ENCODE measurements around the gene CNTN3. TPM values are rescaled to one million over a fixed set of nuclear protein-coding genes. Genes with fewer than 3 reads are reported as not detected.

CNTN3 gene
- not detected for total RNA-seq

GRCh38 chr3:74614107-74614967 is at the start of gene CNTN3:
Gene CNTN3 (minus strand): TSS chr3:74614659. CDS start chr3:74521112, 93,547 bp downstream.
- Mint-ChIP-seq H3K4me1 (no peaks in the 10 kb centered on the region), H3K4me3 (no peak within 1 kb of the TSS), H3K27me3 (peaks cover 10% of the 10 kb centered on the region), H3K27ac (no peak within 1 kb of the TSS), H3K9me3 (no peaks in the 10 kb centered on the region), H3K36me3 (ENCODE audit: low read depth) (no peaks in the 10 kb centered on the region)
- DNase-seq, result no peak
- ChIA-PET POLR2A (no interaction called here), CTCF (no interaction called here)

- no peaks in the 10 kb centered on the region for H3K4me1 Mint-ChIP-seq
- ChIA-PET POLR2A (no interaction called here), CTCF (no interaction called here)
- no peaks in the 10 kb centered on the region for H3K27me3 Mint-ChIP-seq
- no peaks in the 10 kb centered on the region for H3K36me3 Mint-ChIP-seq (ENCODE audit: low read depth)
- peaks cover 8% of the 10 kb centered on the region for H3K9me3 Mint-ChIP-seq
- no peak for DNase-seq
- H3K4me3 Mint-ChIP-seq, result no peak overlapping the region
- H3K27ac Mint-ChIP-seq, result no peak overlapping the region
Measured at GRCh38 chr3:74663178-74663577, 48.7 kb upstream of the CNTN3 start.

GRCh38 chr3:74661672-74662071 is 47.2 kb upstream of the CNTN3 start:
- CTCF ChIA-PET, result no interaction called here
- Mint-ChIP-seq H3K36me3 (ENCODE audit: low read depth) (no peaks in the 10 kb centered on the region), H3K9me3 (peaks cover 6% of the 10 kb centered on the region), H3K27me3 (no peaks in the 10 kb centered on the region), H3K4me1 (no peaks in the 10 kb centered on the region), H3K27ac (no peak overlapping the region), H3K4me3 (no peak overlapping the region)
- POLR2A ChIA-PET, result no interaction called here
- DNase-seq, result no peak

- Mint-ChIP-seq H3K36me3 (ENCODE audit: low read depth) (no peaks in the 10 kb centered on the region), H3K4me1 (no peaks in the 10 kb centered on the region), H3K27me3 (no peaks in the 10 kb centered on the region), H3K9me3 (peaks cover 8% of the 10 kb centered on the region), H3K4me3 (no peak overlapping the region), H3K27ac (no peak overlapping the region)
- DNase-seq, result no peak
- ChIA-PET POLR2A (no interaction called here), CTCF (no interaction called here)
Measured at GRCh38 chr3:74651885-74652284, 37.4 kb upstream of the CNTN3 start.

GRCh38 chr3:74651292-74651691 is 36.8 kb upstream of the CNTN3 start:
- DNase-seq, result no peak
- Mint-ChIP-seq H3K36me3 (ENCODE audit: low read depth) (no peaks in the 10 kb centered on the region), H3K4me1 (no peaks in the 10 kb centered on the region), H3K4me3 (no peak overlapping the region), H3K27me3 (no peaks in the 10 kb centered on the region), H3K27ac (no peak overlapping the region), H3K9me3 (peaks cover 6% of the 10 kb centered on the region)
- ChIA-PET CTCF (no interaction called here), POLR2A (no interaction called here)

- no peak for DNase-seq
- Mint-ChIP-seq H3K4me3 (no peak overlapping the region), H3K9me3 (peaks cover 9% of the 10 kb centered on the region), H3K27ac (no peak overlapping the region), H3K4me1 (no peaks in the 10 kb centered on the region), H3K36me3 (ENCODE audit: low read depth) (no peaks in the 10 kb centered on the region), H3K27me3 (no peaks in the 10 kb centered on the region)
- ChIA-PET CTCF (no interaction called here), POLR2A (no interaction called here)
Measured at GRCh38 chr3:74648107-74648506, 33.6 kb upstream of the CNTN3 start.

- CTCF ChIA-PET, result no interaction called here
- H3K4me3 Mint-ChIP-seq, result no peak overlapping the region
- H3K27me3 Mint-ChIP-seq, result no peaks in the 10 kb centered on the region
Measured at GRCh38 chr3:74646094-74646493, 31.6 kb upstream of the CNTN3 start.

GRCh38 chr3:74643636-74644035 is 29.2 kb upstream of the CNTN3 start:
- CTCF ChIA-PET, result no interaction called here
- H3K9me3 Mint-ChIP-seq, result peaks cover 6% of the 10 kb centered on the region
- H3K4me3 Mint-ChIP-seq, result no peak overlapping the region
- H3K4me1 Mint-ChIP-seq, result no peaks in the 10 kb centered on the region
- no peak overlapping the region for H3K27ac Mint-ChIP-seq
- DNase-seq, result no peak
- no peaks in the 10 kb centered on the region for H3K27me3 Mint-ChIP-seq
- H3K36me3 Mint-ChIP-seq (ENCODE audit: low read depth), result no peaks in the 10 kb centered on the region
- POLR2A ChIA-PET, result no interaction called here

More at GRCh38 chr3:74646094-74646493, 31.6 kb upstream of the CNTN3 start:
- Mint-ChIP-seq H3K36me3 (ENCODE audit: low read depth) (no peaks in the 10 kb centered on the region), H3K4me1 (no peaks in the 10 kb centered on the region), H3K9me3 (peaks cover 9% of the 10 kb centered on the region), H3K27ac (no peak overlapping the region)
- POLR2A ChIA-PET, result no interaction called here
- no peak for DNase-seq

- no peak for DNase-seq
- H3K27me3 Mint-ChIP-seq, result no peaks in the 10 kb centered on the region
- H3K4me1 Mint-ChIP-seq, result no peaks in the 10 kb centered on the region
- H3K27ac Mint-ChIP-seq, result no peak overlapping the region
- ChIA-PET POLR2A (no interaction called here), CTCF (no interaction called here)
- H3K4me3 Mint-ChIP-seq, result no peak overlapping the region
- no peaks in the 10 kb centered on the region for H3K36me3 Mint-ChIP-seq (ENCODE audit: low read depth)
- peaks cover 4% of the 10 kb centered on the region for H3K9me3 Mint-ChIP-seq
Measured at GRCh38 chr3:74642876-74643275, 28.4 kb upstream of the CNTN3 start.

GRCh38 chr3:74640211-74640610 is 25.8 kb upstream of the CNTN3 start:
- H3K27me3 Mint-ChIP-seq, result no peaks in the 10 kb centered on the region
- H3K27ac Mint-ChIP-seq, result no peak overlapping the region
- no peak for DNase-seq
- no peaks in the 10 kb centered on the region for H3K4me1 Mint-ChIP-seq
- peaks cover 4% of the 10 kb centered on the region for H3K9me3 Mint-ChIP-seq
- H3K36me3 Mint-ChIP-seq (ENCODE audit: low read depth), result no peaks in the 10 kb centered on the region
- H3K4me3 Mint-ChIP-seq, result no peak overlapping the region
- ChIA-PET CTCF (no interaction called here), POLR2A (no interaction called here)

GRCh38 chr3:74639681-74640080 is 25.2 kb upstream of the CNTN3 start:
- no peak overlapping the region for H3K27ac Mint-ChIP-seq
- H3K4me3 Mint-ChIP-seq, result no peak overlapping the region
- H3K9me3 Mint-ChIP-seq, result peaks cover 4% of the 10 kb centered on the region
- no peaks in the 10 kb centered on the region for H3K4me1 Mint-ChIP-seq
- H3K27me3 Mint-ChIP-seq, result no peaks in the 10 kb centered on the region
- no peaks in the 10 kb centered on the region for H3K36me3 Mint-ChIP-seq (ENCODE audit: low read depth)
- CTCF ChIA-PET, result no interaction called here
- POLR2A ChIA-PET, result no interaction called here
- no peak for DNase-seq

GRCh38 chr3:74636981-74637380 is 22.5 kb upstream of the CNTN3 start:
- ChIA-PET POLR2A (no interaction called here), CTCF (no interaction called here)
- Mint-ChIP-seq H3K4me3 (no peak overlapping the region), H3K27me3 (no peaks in the 10 kb centered on the region), H3K27ac (no peak overlapping the region), H3K4me1 (no peaks in the 10 kb centered on the region), H3K36me3 (ENCODE audit: low read depth) (no peaks in the 10 kb centered on the region), H3K9me3 (no peaks in the 10 kb centered on the region)
- DNase-seq, result no peak

- Mint-ChIP-seq H3K4me3 (no peak overlapping the region), H3K27me3 (no peaks in the 10 kb centered on the region), H3K27ac (no peak overlapping the region), H3K36me3 (ENCODE audit: low read depth) (no peaks in the 10 kb centered on the region), H3K4me1 (no peaks in the 10 kb centered on the region), H3K9me3 (no peaks in the 10 kb centered on the region)
- ChIA-PET CTCF (no interaction called here), POLR2A (no interaction called here)
- no peak for DNase-seq
Measured at GRCh38 chr3:74633021-74633420, 18.6 kb upstream of the CNTN3 start.

- Mint-ChIP-seq H3K9me3 (no peaks in the 10 kb centered on the region), H3K36me3 (ENCODE audit: low read depth) (no peaks in the 10 kb centered on the region)
- no peak for DNase-seq
Measured at GRCh38 chr3:74631351-74632140, 17.1 kb upstream of the CNTN3 start.

More at GRCh38 chr3:74631351-74632140, 17.1 kb upstream of the CNTN3 start:
- ChIA-PET POLR2A (no interaction called here), CTCF (no interaction called here)
- Mint-ChIP-seq H3K27me3 (no peaks in the 10 kb centered on the region), H3K4me1 (no peaks in the 10 kb centered on the region), H3K27ac (no peak overlapping the region), H3K4me3 (no peak overlapping the region)

All from activated CD4-positive, alpha-beta memory T cell treated with anti-CD3 and anti-CD28 coated beads, Interleukin-2, amount 10 ng/mL, durations not matched to agents 7 days and 5 days (primary cell).